Mesothelial cell of epicardium (in vitro differentiated cells): ENCODE measurements around the gene CXCR4. TPM values are rescaled to one million over a fixed set of nuclear protein-coding genes. Genes with fewer than 3 reads are reported as not detected.

Experiments used
- DNase-seq, 2 experiments: peaks; one replicate each; pipeline ENCODE4 v3.0.0; 2021; ENCODE audit warnings: low spot score in 2 of 2; ENCODE audit not compliant: unreplicated experiment in 2 of 2
- H3K27ac Mint-ChIP-seq: 2 replicates; pipeline ENCODE4 v1.8.0; 2021; ENCODE audit warnings: mixed read lengths
- H3K27me3 Mint-ChIP-seq: 2 replicates; pipeline ENCODE4 v1.8.0; 2021; ENCODE audit warnings: low read depth, mixed read lengths
- H3K36me3 Mint-ChIP-seq: 2 replicates; pipeline ENCODE4 v1.8.0; 2021; ENCODE audit warnings: mixed read lengths
- H3K4me1 Mint-ChIP-seq: 2 replicates; pipeline ENCODE4 v1.8.0; 2021; ENCODE audit warnings: mixed read lengths
- H3K4me3 Mint-ChIP-seq: 2 replicates; pipeline ENCODE4 v1.8.0; 2021; ENCODE audit warnings: mild to moderate bottlenecking, moderate library complexity, mixed read lengths
- H3K9me3 Mint-ChIP-seq: 2 replicates; pipeline ENCODE4 v1.8.0; 2021; ENCODE audit warnings: mixed read lengths
- CTCF ChIP-seq: fragments of 200-600 bp; sonication (generic); IDR thresholded peaks from one replicate; pipeline ENCODE4 v1.5.0; 2021; ENCODE audit warnings: antibody characterized with exemption; ENCODE audit not compliant: unreplicated experiment
- total RNA-seq: library from RNA; stranded (reverse); gene quantifications from 3 replicates; pipeline ENCODE4 v1.2.1, GENCODE V29; 2021

The CXCR4 gene
- total RNA-seq, 1 donor from 2014 or later, result 2.1 TPM

- no peaks in the 10 kb centered on the region for H3K4me1 Mint-ChIP-seq
- no peak for DNase-seq
- no peaks in the 10 kb centered on the region for H3K36me3 Mint-ChIP-seq
- H3K4me3 Mint-ChIP-seq, result no peak overlapping the region
- H3K27ac Mint-ChIP-seq, result no peak overlapping the region
- no peak for TF ChIP-seq CTCF
- H3K9me3 Mint-ChIP-seq, result no peaks in the 10 kb centered on the region
- H3K27me3 Mint-ChIP-seq, result peaks cover 43% of the 10 kb centered on the region
Observed at GRCh38 chr2:136131484-136131960, 13.6 kb upstream of the CXCR4 start.

GRCh38 chr2:136130511-136130910 is 12.6 kb upstream of the CXCR4 start:
- Mint-ChIP-seq H3K27ac (no peak overlapping the region), H3K9me3 (no peaks in the 10 kb centered on the region), H3K4me3 (no peak overlapping the region), H3K36me3 (no peaks in the 10 kb centered on the region), H3K27me3 (peaks cover 42% of the 10 kb centered on the region), H3K4me1 (no peaks in the 10 kb centered on the region)
- no peak for TF ChIP-seq CTCF
- no peak for DNase-seq

- no peaks in the 10 kb centered on the region for H3K4me1 Mint-ChIP-seq
- TF ChIP-seq CTCF, result no peak
- DNase-seq, result no peak
- no peaks in the 10 kb centered on the region for H3K9me3 Mint-ChIP-seq
- no peak overlapping the region for H3K4me3 Mint-ChIP-seq
- no peak overlapping the region for H3K27ac Mint-ChIP-seq
- peaks cover 42% of the 10 kb centered on the region for H3K27me3 Mint-ChIP-seq
- H3K36me3 Mint-ChIP-seq, result no peaks in the 10 kb centered on the region
Observed at GRCh38 chr2:136130045-136130444, 12.1 kb upstream of the CXCR4 start.

- H3K36me3 Mint-ChIP-seq, result no peaks in the 10 kb centered on the region
- peaks cover 44% of the 10 kb centered on the region for H3K27me3 Mint-ChIP-seq
- no peak overlapping the region for H3K27ac Mint-ChIP-seq
- H3K9me3 Mint-ChIP-seq, result no peaks in the 10 kb centered on the region
- DNase-seq, result no peak
- no peak overlapping the region for H3K4me3 Mint-ChIP-seq
- no peak for TF ChIP-seq CTCF
- H3K4me1 Mint-ChIP-seq, result no peaks in the 10 kb centered on the region
Observed at GRCh38 chr2:136129601-136130000, 11.7 kb upstream of the CXCR4 start.

GRCh38 chr2:136128905-136129304 is 11.0 kb upstream of the CXCR4 start:
- H3K27ac Mint-ChIP-seq, result no peak overlapping the region

More at GRCh38 chr2:136128905-136129304, 11.0 kb upstream of the CXCR4 start:
- Mint-ChIP-seq H3K27me3 (peaks cover 48% of the 10 kb centered on the region), H3K36me3 (no peaks in the 10 kb centered on the region), H3K4me3 (no peak overlapping the region), H3K9me3 (no peaks in the 10 kb centered on the region), H3K4me1 (no peaks in the 10 kb centered on the region)
- no peak for DNase-seq
- no peak for TF ChIP-seq CTCF
